Fibroblast of the aortic adventitia (primary cell): ENCODE data around the gene GADD45B. TPM values are rescaled to one million over a fixed set of nuclear protein-coding genes. Genes with fewer than 3 reads are reported as not detected.

Experiments
- DNase-seq: peaks from one replicate; pipeline ENCODE4 v3.0.0-alpha.2; 2010; ENCODE audit warnings: low read depth
- H3K4me3 ChIP-seq: 2 replicates; pipeline ENCODE4 v1.5.1; 2011; ENCODE audit warnings: low read depth, mild to moderate bottlenecking, control low read depth, low read length, moderate library complexity
- CTCF ChIP-seq: IDR thresholded peaks from 2 replicates; pipeline ENCODE4 v1.5.1; 2011; ENCODE audit warnings: mild to moderate bottlenecking, low read length, control low read depth, inconsistent platforms; ENCODE audit not compliant: insufficient read depth
- total RNA-seq: library from RNA; depleted of rRNA; stranded (reverse); fragments of >200 nt; gene quantifications from 2 replicates; pipeline ENCODE4 v1.2.3, GENCODE V29; 2012; ENCODE audit warnings: low replicate concordance

The GADD45B gene
- total RNA-seq, 1 donor: 14.3 TPM

DNA sequence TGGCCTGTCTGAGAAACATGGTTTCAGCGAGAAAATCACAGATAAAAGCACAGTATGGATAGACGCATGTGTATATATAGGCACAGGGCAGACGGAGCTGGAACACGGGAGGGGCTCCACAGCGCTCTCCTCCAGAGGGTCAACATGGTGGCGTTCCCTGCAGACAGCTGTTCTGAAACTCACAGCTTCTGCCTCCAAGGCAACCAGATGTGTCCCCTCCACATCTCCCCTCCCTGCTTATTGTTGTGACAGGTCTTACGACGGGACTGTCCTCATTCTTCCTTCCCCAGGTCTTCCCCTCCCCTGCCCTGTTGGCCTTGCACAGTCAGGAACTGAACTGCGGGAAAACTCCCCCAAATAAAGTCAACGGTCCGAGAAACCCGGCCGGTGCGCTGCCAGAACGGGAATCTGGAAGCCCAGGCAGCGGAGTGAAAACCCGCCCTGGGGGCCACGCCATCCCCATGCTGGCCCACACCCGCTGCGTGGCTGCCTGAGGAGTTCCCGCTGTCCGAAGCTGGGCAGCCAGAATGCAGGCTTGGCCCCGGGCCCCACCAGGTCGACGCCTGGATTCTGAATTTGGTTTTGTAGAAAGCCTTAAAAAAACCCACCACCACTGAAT, 45.9 kb upstream of the GADD45B start:
- no peak overlapping the region for H3K4me3 ChIP-seq
- TF ChIP-seq CTCF: no peak
- DNase-seq: no peak

GRCh38 chr19:2431318-2432055, 44.4 kb upstream of the GADD45B start:
- no peak overlapping the region for H3K4me3 ChIP-seq
- no peak for DNase-seq
- TF ChIP-seq CTCF: no peak

DNA sequence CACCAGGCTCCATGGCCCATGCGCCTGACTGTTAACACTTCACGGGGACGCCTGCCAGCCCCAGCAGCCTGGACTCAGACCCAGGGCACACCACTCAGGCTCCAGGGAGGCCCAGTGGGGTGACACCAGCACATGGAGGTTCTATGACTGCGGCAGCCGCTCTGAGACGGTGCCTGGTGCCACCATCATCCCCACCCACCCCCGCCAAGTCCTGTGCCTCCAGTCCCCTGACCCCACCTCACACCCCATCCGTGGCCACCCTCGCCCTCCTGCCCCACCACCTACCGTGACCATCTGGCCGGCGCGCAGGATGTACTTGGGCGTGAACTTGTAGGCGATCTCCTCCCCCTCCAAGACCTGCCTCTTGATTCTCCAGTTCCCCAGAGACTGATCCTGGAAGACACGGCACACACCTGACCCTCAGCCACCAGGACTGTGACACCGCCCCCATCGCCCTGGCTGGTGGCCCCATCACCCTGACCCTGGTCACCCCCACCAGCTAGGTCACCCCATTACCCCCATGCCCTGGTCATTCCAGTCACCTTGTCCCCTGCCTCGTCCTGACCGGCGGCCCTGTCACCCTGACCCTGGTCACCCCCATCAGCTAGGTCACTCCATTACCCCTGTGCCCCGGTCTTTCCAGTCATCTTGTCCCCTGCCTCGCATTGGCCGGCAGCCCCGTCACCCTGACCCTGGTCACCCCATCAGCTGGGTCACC, 43.6 kb upstream of the GADD45B start:
- no peak for TF ChIP-seq CTCF
- no peak for DNase-seq
- H3K4me3 ChIP-seq: no peak overlapping the region

DNA sequence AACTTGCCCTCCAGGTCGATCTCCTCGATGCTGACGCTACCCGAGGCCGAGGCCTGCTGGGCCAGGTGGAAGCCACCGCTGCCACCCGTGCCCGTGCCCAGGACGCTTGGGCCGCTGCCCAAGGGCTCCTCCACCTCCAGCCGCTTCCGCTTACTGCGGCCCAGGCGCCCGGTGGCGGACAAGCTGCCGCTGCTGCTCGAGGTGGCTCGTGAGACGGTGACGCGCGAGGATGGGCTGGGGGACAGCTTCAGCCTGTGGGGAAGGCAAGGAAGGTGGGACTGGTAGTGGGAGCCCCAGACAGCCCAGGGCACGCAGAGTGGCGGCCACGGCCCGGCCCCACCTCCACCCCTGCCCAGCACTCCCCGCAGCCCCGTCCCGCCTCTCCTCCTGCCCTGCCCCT, 42.1 kb upstream of the GADD45B start:
- no peak overlapping the region for H3K4me3 ChIP-seq
- DNase-seq: no peak
- TF ChIP-seq CTCF: no peak

DNA sequence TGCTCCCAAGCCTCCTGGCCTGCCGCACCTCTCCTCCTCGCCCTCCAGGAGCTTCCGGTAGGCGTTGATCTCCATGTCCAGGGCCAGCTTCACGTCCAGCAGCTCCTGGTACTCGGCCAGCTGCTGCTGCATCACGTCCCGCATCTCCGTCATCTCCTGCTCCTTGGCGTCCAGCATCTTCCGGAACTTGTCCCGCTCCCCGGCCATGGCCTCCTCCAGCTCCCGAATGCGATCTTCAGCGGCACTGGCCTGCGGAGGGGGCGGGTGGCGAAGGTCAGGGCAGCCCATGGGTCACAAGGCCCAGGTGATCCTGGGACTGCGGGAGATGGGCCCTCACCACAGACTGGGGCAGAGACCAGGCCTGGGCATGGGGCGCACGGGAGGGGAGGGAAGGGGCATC, 41.7 kb upstream of the GADD45B start:
- no peak for TF ChIP-seq CTCF
- no peak overlapping the region for H3K4me3 ChIP-seq
- DNase-seq: no peak

- no peak overlapping the region for H3K4me3 ChIP-seq
- no peak for TF ChIP-seq CTCF
- no peak for DNase-seq
Observed at GRCh38 chr19:2434721-2435265, 41.1 kb upstream of the GADD45B start.
